ENCODE measurements around the gene TBC1D25.
A peak's percentile ranks its signal among the peaks of the same experiment; 100 is the strongest.

DNA sequence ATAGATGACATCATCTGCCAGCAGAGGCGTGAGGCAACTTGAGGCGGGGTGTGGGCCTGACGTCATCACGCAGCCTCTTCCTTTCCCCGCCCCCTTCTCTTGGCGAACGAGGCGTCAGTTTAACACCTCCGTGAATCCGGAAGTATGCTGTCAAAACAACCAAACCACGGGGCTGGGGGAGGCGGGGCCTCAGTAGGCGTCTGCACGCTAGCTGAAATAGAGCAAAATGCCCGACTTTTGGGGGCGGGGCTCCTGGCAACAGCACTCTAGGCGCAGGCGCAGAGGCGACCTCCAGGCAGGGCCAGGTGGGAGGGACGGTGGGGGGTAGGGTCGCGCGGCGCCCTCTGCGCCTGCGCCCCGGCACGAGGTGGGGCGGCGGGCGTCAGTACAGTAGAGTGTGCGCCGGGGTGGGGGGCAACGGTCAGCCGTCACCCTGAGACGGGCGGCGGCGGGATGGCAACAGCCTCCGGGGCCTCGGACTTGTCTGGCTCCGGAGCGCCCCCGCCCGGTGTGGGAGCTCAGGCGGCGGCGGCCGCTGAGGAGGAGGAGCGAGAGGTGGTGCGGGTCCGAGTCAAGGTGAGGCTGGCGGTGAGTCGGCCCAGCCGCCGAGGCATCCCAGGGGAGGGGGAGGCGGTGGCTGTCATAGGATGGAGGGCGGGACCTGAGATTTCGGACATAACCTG is at the start of gene TBC1D25:
- TF ChIP-seq, protein P1, sequence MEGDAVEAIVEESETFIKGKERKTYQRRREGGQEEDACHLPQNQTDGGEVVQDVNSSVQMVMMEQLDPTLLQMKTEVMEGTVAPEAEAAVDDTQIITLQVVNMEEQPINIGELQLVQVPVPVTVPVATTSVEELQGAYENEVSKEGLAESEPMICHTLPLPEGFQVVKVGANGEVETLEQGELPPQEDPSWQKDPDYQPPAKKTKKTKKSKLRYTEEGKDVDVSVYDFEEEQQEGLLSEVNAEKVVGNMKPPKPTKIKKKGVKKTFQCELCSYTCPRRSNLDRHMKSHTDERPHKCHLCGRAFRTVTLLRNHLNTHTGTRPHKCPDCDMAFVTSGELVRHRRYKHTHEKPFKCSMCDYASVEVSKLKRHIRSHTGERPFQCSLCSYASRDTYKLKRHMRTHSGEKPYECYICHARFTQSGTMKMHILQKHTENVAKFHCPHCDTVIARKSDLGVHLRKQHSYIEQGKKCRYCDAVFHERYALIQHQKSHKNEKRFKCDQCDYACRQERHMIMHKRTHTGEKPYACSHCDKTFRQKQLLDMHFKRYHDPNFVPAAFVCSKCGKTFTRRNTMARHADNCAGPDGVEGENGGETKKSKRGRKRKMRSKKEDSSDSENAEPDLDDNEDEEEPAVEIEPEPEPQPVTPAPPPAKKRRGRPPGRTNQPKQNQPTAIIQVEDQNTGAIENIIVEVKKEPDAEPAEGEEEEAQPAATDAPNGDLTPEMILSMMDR (conservative IDR thresholded peaks at IDR 0.05; ENCODE audit: low read length): peak; percentile 66
- TF ChIP-seq EZH2phosphoT487 (IDR thresholded peaks at IDR 0.05; ENCODE audit: borderline replicate concordance, low read depth, low read length): no peak

Measured in OCI-LY7 (cell line).